GM10847 (cell line): ENCODE data around the gene ADRA2B.

Experiments
- POLR2A ChIP-seq: IDR thresholded peaks from 2 replicates; pipeline ENCODE4 v1.6.1; 2011; ENCODE audit not compliant: insufficient read length; ENCODE audit errors: extremely low read depth

ADRA2B gene

GRCh38 chr2:96116879-96117533 is 635 bp upstream of the ADRA2B start:
- TF ChIP-seq POLR2A, result no peak

GRCh38 chr2:96115631-96116423 is 544 bp downstream of the ADRA2B start:
- TF ChIP-seq POLR2A, result no peak

GRCh38 chr2:96114903-96115581 is 1.3 kb downstream of the ADRA2B start:
- TF ChIP-seq POLR2A, result no peak

GRCh38 chr2:96114546-96114902 is 1.8 kb downstream of the ADRA2B start:
- no peak for TF ChIP-seq POLR2A

GRCh38 chr2:96113951-96114350 is 2.4 kb downstream of the ADRA2B start:
- TF ChIP-seq POLR2A, result no peak

GRCh38 chr2:96113367-96113677 is 3.0 kb downstream of the ADRA2B start:
- TF ChIP-seq POLR2A, result no peak

GRCh38 chr2:96112501-96113366 is 3.6 kb downstream of the ADRA2B start:
- no peak for TF ChIP-seq POLR2A

- no peak for TF ChIP-seq POLR2A
Observed at GRCh38 chr2:96111823-96112500, 4.4 kb downstream of the ADRA2B start.

GRCh38 chr2:96111257-96111640 is 5.1 kb downstream of the ADRA2B start:
- no peak for TF ChIP-seq POLR2A

- no peak for TF ChIP-seq POLR2A
Observed at GRCh38 chr2:96110621-96111256, 5.6 kb downstream of the ADRA2B start.

- TF ChIP-seq POLR2A, result no peak
Observed at GRCh38 chr2:96109931-96110511, 6.3 kb downstream of the ADRA2B start.

- no peak for TF ChIP-seq POLR2A
Observed at GRCh38 chr2:96109361-96109680, 7.0 kb downstream of the ADRA2B start.

GRCh38 chr2:96108541-96109360 is 7.6 kb downstream of the ADRA2B start:
- TF ChIP-seq POLR2A, result no peak
